Subcutaneous adipose tissue (tissue), 4 donors: Measurements from ENCODE around the gene RAB40A. TPM values are rescaled to one million over a fixed set of nuclear protein-coding genes. Genes with fewer than 3 reads are reported as not detected.

Experiments used
- total RNA-seq, 4 donors: library from RNA; depleted of rRNA; stranded (reverse); fragments of >200 nt; gene quantifications; one replicate each; pipeline ENCODE4 v1.1.0, GENCODE V29; 2016
- TF ChIP-seq, protein P1 (sequence below): fragments of 450-650 bp; IDR thresholded peaks from one replicate; pipeline ENCODE4 v1.5.1; 2016; ENCODE audit warnings: low read depth, mild to moderate bottlenecking, control low read depth, antibody characterized with exemption, moderate library complexity

The RAB40A gene, protein sequence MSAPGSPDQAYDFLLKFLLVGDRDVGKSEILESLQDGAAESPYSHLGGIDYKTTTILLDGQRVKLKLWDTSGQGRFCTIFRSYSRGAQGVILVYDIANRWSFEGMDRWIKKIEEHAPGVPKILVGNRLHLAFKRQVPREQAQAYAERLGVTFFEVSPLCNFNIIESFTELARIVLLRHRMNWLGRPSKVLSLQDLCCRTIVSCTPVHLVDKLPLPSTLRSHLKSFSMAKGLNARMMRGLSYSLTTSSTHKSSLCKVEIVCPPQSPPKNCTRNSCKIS
- total RNA-seq: 1 to 10 TPM in 1 of 4 donors, under 1 TPM in 3; 0.22 to 1.5 (median 0.50) TPM

DNA sequence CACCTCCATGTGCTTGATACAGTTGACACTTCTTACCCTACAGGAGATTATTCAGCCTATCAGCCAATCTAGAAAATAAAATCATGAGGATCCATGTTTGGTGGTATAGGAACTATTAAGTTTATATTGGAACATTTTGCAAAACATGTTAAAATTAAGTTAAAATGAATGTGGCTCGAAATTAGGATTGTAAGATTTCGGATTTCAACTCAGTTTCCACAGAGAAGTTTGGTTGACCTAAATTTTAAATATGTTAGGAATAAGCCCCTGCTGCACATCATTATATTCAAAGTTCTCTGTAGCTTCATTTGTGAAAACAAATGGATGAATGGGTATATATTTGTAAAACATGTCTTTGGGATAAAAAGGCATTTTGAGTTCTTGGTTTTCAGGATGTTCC, at the start of gene RAB40A:
RAB40A (minus strand) TSS at position 101 of the 400 bp plus-strand sequence. CDS start 18,733 bp downstream, outside the sequence.
- TF ChIP-seq, protein P1, sequence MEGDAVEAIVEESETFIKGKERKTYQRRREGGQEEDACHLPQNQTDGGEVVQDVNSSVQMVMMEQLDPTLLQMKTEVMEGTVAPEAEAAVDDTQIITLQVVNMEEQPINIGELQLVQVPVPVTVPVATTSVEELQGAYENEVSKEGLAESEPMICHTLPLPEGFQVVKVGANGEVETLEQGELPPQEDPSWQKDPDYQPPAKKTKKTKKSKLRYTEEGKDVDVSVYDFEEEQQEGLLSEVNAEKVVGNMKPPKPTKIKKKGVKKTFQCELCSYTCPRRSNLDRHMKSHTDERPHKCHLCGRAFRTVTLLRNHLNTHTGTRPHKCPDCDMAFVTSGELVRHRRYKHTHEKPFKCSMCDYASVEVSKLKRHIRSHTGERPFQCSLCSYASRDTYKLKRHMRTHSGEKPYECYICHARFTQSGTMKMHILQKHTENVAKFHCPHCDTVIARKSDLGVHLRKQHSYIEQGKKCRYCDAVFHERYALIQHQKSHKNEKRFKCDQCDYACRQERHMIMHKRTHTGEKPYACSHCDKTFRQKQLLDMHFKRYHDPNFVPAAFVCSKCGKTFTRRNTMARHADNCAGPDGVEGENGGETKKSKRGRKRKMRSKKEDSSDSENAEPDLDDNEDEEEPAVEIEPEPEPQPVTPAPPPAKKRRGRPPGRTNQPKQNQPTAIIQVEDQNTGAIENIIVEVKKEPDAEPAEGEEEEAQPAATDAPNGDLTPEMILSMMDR: no peak

DNA sequence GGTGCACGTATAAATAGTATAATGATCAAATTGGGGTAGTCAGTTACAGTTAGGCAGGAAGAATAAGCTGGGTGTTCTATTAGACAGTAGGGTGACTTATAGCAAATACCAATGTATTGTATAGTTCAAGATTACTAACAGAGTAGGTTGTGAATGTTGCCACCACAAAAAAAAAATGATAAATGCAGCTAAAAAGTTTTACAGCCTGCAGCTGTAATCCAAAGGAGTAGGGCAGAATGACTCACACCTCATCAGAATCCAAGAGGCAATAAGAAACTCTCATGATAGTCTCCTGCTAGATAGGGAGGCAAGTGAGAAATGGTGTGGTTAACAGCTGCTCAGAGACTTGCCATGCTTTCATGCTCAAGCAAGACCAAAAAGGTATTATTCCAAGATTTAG, 46.5 kb upstream of the RAB40A start:
- TF ChIP-seq, protein P1: no peak

DNA sequence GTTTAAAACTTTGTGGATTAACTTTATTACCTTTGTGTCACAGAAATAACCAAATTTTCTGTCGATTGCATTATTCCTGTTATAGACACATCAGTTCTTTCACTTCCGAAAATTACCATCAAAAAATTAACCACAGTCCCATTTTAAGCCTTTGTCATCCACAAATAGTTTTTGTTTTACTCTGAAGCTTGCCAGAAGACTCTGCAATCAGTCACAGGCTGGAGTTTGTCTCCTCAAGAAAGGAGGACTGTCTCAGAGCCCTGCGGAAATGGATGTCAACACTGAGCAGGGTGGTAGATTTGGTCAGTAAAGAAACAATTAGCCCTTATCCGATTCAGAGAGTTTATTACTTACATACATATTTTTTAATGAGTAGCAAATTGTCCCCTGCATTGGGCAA, 45.9 kb upstream of the RAB40A start:
- TF ChIP-seq, protein P1: no peak

DNA sequence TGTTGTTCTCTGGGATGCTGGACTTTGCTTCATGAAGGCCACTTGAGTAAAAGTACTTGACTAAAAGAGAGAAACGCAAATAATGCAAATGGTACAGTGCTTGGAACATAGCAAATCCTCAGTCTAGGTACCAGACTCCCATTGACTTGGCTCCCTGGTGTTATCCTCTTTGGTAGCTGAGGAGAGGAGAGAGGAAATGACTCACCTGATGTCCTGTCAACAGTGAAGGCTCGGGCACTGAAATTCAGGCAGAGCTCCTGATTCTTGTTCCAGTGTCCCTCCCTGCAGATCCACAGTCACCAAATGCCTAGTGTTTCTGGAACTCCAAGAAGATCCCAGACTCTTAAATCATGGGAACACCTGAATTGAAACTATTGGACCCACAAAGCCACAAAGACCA, 43.5 kb upstream of the RAB40A start:
- TF ChIP-seq, protein P1: no peak

DNA sequence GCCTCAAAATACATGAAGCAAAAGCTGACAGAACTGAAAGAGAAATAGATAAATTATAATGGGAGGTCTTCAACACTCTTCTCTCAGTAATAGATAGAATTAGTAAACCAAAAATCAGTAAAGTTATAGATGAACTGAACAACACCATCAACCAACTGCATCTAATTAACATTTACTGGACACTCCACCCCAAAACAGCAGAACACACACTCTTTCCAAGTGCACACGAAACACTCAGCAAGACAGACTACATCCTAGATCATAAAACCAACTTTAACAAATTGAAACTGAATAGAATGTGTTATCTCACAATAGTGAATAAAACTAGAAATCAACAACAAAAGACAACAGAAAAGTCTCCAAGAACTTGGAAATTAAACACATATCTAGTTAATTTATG, 41.0 kb upstream of the RAB40A start:
- TF ChIP-seq, protein P1: no peak

DNA sequence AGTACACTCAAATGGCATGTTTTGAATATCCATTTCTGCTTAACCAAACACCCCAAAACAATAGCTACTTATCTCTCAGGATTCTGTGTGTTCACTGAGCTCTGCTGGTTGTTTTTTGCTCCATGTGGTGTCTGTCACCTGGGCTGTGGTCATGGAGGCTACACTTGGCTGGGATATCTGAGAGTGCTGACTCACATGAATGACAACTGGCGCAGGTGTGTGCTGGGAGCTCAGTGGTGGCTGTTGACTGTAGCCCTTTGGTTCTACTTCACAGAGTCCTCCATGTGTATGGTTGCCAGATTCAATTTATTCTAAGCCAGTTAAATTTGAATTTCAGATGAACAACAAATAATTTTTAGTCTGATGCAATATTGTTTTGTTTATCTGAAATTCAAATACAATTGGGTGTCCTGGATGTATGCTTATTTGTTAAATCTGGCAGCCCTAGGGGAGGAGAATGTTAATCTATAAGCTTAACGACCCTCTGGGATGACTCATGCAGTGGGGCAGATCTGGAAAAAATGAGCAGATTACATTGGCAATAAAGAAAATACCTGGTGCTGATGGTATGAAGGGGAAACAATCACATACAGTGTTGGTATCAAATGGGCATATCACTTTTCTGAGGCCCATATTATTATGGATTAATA, 37.8 kb upstream of the RAB40A start:
- TF ChIP-seq, protein P1: no peak

DNA sequence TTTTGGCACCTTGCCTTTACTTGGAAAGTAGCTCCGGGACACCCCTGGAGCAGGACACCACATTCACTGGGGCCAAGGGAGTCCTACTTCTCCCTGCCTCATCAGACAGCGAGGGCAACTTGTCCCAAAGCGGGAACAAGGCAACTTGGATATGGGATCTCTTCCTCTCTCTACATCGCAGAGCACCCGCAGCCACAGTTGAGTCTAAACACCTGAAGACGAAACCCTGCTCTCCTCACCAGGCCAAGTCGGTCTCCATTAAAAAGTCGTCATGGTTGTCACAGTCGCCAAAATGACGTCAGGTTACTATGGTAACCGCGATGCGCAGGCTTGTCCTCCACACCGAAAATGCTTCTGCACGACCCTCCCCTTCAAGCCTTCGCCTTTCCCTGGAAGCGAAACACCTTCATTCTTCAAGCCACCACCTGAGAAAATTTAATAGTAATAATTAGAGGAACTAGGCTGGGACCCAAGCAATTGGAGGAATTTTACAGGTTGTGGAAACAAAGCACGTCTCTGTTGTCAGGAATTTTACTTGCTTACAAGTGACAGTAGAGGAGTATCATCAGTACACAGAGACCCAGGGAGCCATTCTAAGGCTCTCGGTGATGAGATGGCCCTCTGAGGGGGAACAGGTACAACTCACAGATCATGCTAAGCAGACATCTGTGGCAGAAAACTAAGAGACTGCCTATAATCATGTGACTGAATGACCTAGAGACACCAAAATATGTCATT, 35.6 kb upstream of the RAB40A start:
- TF ChIP-seq, protein P1: no peak
